ENCODE data around the gene SPDYE6.

GRCh38 chr7:102313997-102314780 lies 42.1 kb downstream of the SPDYE6 start:
- TF ChIP-seq CTCF (conservative IDR thresholded peaks at IDR 0.05) (no peak), ZFX (IDR thresholded peaks at IDR 0.05) (no peak)
